ENCODE data around the gene C2orf76. TPM values are rescaled to one million over a fixed set of nuclear protein-coding genes. Genes with fewer than 3 reads are reported as not detected.

Gene C2orf76
- total RNA-seq, 4 donors from 2014 or later, result 13.5 to 63.0 (median 21.5) TPM

DNA sequence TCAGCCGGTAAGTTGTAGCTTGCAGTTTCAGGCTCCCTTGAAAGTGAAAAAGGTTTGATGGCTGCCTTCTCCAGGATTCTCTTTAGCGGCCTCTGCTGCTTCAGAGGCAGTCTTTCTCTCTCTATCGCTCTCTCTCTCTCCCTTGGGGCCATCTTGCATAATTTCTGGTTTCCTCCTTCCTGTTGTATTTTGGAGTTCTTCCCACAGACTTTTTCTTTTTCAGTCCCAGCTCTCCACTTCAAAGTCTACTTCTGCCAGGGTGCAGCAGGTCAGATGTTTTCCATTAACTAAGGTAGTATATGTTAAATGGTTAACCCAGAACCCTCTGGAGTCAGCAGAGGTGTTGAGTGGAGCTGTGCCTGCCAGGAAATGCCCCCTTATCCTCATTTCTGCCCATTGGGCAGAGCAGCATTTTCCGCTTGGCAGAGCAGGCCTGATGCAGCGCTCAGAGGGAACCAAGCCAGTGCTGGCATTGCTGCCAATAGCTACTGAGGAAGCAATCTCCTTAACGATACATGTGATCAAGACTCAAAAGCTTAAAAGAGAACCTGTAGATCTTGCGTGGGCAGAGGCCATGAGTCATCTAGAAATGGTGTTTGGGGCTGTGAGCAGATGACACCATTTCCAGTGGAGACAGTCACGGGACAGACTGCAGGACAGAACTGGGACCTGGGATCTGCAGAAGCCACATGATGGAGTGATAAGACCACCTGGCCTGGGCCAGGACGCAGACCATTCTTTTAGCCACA is 20.9 kb upstream of the C2orf76 start:
- H3K27ac ChIP-seq, result no peak overlapping the region
- TF ChIP-seq POLR2A (IDR thresholded peaks at IDR 0.05), result no peak
- TF ChIP-seq, protein P1, sequence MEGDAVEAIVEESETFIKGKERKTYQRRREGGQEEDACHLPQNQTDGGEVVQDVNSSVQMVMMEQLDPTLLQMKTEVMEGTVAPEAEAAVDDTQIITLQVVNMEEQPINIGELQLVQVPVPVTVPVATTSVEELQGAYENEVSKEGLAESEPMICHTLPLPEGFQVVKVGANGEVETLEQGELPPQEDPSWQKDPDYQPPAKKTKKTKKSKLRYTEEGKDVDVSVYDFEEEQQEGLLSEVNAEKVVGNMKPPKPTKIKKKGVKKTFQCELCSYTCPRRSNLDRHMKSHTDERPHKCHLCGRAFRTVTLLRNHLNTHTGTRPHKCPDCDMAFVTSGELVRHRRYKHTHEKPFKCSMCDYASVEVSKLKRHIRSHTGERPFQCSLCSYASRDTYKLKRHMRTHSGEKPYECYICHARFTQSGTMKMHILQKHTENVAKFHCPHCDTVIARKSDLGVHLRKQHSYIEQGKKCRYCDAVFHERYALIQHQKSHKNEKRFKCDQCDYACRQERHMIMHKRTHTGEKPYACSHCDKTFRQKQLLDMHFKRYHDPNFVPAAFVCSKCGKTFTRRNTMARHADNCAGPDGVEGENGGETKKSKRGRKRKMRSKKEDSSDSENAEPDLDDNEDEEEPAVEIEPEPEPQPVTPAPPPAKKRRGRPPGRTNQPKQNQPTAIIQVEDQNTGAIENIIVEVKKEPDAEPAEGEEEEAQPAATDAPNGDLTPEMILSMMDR (IDR thresholded peaks at IDR 0.05), result peak in 2 of 4 experiments; percentile 13
- intact Hi-C loops (cut with DNase I; ENCODE audit: low total_unique reads), result no loop called here
- no peak overlapping the region for H3K4me3 ChIP-seq
- H3K36me3 ChIP-seq, result no peaks in the 10 kb centered on the region
- no peaks in the 10 kb centered on the region for H3K4me1 ChIP-seq
- no peaks in the 10 kb centered on the region for H3K9me3 ChIP-seq
- peak; percentile 41 to 49 for DNase-seq
- H3K27me3 ChIP-seq, result no peaks in the 10 kb centered on the region

DNA sequence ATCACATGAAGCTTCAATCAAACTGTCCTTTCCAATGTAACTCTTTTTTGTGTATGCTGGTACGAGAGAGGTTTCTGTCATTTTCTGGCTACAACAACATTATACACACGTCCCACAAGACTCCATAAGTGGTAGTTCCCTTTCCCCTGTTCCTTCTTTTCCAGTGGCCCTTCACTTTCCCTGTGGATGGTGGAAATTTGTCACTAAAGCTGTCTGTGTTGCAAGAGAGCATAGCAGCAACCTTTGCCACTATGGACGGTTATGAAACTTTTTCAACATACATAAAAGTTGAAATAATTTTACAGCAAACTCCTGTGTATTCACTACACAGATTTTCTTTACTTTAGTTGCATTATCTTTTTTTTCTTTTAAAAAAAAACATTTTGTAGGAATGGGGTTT is 18.8 kb upstream of the C2orf76 start:
- no peaks in the 10 kb centered on the region for H3K27me3 ChIP-seq
- TF ChIP-seq, protein P1 (IDR thresholded peaks at IDR 0.05), result no peak
- no peak for TF ChIP-seq POLR2A (IDR thresholded peaks at IDR 0.05)

DNA sequence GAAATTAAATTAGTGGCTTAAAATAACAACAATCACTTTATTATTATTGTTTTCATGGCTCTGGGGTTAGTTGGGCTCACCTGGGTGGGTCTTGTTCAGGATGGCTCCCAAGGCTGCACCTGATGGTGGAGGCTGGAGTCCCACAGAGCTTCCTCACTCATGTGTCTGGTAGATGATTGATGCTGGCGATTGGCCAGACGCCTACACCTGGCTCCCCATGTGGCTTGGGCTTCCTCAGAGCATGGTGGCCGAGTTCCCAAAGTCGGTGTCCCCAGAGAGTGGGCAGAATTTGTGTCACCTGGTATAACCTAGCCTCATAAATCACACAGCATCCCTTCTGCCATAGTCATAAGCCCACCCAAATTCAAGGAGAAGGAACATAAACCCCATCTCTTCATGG is 18.3 kb upstream of the C2orf76 start:
- Histone ChIP-seq H3K4me1 (no peaks in the 10 kb centered on the region), H3K27ac (no peak overlapping the region), H3K36me3 (no peaks in the 10 kb centered on the region), H3K9me3 (no peaks in the 10 kb centered on the region), H3K27me3 (no peaks in the 10 kb centered on the region), H3K4me3 (no peak overlapping the region)
- no peak for TF ChIP-seq POLR2A (IDR thresholded peaks at IDR 0.05)
- TF ChIP-seq, protein P1 (IDR thresholded peaks at IDR 0.05), result no peak
- no peak for DNase-seq
- intact Hi-C loops (cut with DNase I; ENCODE audit: low total_unique reads), result no loop called here

More for the DNA sequence above, 18.8 kb upstream of the C2orf76 start:
- intact Hi-C loops (cut with DNase I; ENCODE audit: low total_unique reads), result no loop called here
- no peak overlapping the region for H3K27ac ChIP-seq
- no peaks in the 10 kb centered on the region for H3K4me1 ChIP-seq
- H3K4me3 ChIP-seq, result no peak overlapping the region
- H3K36me3 ChIP-seq, result no peaks in the 10 kb centered on the region
- H3K9me3 ChIP-seq, result no peaks in the 10 kb centered on the region
- no peak for DNase-seq

DNA sequence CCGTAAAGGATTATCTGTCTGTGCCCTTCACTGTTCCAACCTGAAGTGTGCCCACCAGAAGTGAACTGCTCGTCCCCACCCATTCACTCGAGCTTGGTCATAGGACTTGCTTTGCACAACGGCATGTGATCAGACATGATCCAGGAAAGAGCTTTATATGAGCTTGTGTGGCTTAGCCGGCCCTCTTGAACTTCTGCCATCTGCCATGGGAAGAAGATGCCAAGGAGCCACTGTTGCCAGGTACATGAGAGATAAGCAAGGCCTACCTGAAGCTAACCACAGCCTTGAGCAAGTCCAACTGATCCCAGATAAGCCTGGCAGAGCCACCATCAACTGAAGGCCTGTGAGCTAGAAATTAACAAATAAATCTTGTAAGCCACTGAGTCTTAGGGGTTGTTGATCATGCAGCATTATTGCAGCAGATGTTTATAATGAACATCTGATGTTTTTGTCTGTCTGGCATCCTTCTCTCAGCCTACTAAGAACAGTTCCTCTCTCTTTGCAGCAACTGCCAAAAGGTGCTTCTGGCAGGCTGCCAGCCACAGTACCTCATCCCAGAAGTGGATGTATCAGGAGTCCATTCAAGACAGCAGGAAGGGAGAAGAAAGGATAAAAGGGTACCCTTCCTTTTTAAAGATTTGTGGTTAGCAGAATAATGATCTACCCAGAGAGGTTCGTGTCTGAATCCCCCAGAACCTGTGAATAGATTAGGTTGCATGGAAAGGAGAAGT is 16.9 kb upstream of the C2orf76 start:
- Histone ChIP-seq H3K9me3 (no peaks in the 10 kb centered on the region), H3K4me1 (no peaks in the 10 kb centered on the region), H3K4me3 (no peak overlapping the region), H3K27me3 (no peaks in the 10 kb centered on the region), H3K36me3 (no peaks in the 10 kb centered on the region), H3K27ac (no peak overlapping the region)
- TF ChIP-seq POLR2A (IDR thresholded peaks at IDR 0.05), result no peak
- TF ChIP-seq, protein P1 (IDR thresholded peaks at IDR 0.05), result no peak
- no peak for DNase-seq
- intact Hi-C loops (cut with DNase I; ENCODE audit: low total_unique reads), result no loop called here

DNA sequence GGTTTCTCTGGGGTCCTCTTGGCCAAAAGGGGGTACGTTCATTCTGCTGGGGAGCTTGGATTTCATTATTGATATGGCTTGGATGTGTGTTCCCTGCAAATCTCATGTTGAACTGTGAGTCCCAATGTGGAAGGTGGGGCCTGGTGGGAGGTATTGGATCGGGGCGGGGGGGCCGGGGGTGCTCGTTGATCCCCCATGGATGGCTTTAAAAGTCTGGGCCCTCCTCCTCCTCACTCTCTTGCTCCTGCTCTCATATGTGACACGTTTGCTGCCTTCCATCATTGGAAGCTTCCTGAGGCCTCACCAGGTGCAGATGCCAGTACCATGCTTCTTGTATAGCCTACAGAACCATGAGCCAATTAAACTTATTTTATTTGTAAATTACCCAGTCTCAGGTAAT is 11.9 kb upstream of the C2orf76 start:
- no peak for DNase-seq
- no peak overlapping the region for H3K4me3 ChIP-seq
- no peaks in the 10 kb centered on the region for H3K27me3 ChIP-seq
- H3K9me3 ChIP-seq, result no peaks in the 10 kb centered on the region
- H3K27ac ChIP-seq, result no peak overlapping the region
- intact Hi-C loops (cut with DNase I; ENCODE audit: low total_unique reads), result no loop called here
- no peak for TF ChIP-seq POLR2A (IDR thresholded peaks at IDR 0.05)
- TF ChIP-seq, protein P1 (IDR thresholded peaks at IDR 0.05), result no peak
- no peaks in the 10 kb centered on the region for H3K4me1 ChIP-seq
- H3K36me3 ChIP-seq, result no peaks in the 10 kb centered on the region

Measured in uterus (tissue), 4 donors.